Measurements from ENCODE around the gene CPT1B.
A peak's percentile ranks its signal among the peaks of the same experiment; 100 is the strongest.
"Not testable (repeated sequence)": the region's sequence is repeated elsewhere in the genome, so short reads cannot be mapped to it uniquely, and the experiment has no call there.

Gene CPT1B

DNA sequence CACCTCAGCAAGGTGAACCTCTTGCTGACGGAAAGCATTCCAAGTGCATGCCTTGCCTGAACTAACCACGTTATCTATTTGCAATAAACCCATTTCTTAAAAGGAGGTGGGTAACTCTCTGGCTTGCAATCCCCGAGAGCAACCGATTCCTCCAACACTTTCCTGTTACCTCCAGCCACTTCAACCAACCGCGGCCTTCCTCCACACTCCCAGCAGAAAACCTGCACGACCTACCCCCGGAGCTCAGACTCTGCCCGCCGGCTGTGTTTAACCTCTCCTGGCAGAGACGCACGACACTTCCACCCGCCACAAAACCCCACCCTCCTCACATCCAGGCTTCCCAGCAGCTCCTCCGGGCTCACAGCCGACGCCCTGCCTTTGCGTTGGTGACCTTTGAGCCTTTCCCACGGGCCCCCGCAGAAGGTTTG lies 53.5 kb downstream of the CPT1B start:
- H3K27ac ChIP-seq, result peak overlapping the region; percentile 66 to 100 (median 98)

DNA sequence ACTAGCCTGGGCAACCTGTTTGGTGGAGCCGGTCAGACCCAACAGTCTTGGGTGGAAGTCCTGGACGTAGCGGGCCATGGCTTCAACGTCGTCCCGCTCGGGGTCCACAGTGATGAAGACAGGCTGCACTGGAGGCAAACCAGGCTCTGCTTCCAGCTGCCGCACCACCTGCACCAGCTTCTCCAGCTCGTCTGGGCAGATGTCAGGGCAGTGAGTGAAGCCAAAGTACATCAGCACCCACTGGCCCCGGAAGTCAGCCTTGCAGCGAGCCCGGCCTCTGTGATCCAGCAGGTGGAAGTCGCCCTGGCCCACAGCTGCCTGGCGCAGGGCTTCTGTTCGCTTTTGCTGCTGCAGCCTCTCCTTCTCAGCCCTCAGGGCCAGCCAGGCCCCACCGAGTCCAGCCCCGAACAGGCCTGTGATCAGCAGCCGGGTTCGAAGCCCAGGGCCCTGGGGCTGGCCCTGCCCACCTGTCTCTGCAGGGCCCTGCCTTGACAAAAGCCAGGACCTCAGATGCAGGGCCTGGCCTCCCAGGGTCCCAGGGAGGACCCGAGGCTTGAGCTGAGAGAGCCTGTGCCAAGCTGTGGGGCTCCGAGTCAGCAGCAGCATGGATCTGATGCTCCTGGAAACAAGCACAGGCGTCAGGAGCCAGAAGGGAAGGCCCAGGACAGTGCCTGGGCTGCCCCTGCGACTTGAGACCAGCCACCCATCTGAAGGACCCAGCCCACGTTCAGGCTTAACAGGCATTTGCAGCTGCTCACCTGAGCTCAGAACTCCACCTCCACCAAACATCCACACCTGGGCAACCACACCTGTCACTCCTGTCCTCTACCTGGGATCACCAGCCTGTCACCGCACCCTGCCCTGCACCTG lies 54.2 kb downstream of the CPT1B start:
- peak overlapping the region; percentile 54 to 87 (median 74) for H3K4me3 ChIP-seq
- peak overlapping the region in 16 of 21 experiments; percentile 22 to 100 (median 98) for H3K27ac ChIP-seq

More for the DNA sequence above, 53.5 kb downstream of the CPT1B start:
- peak overlapping the region; percentile 54 to 87 (median 74) for H3K4me3 ChIP-seq

DNA sequence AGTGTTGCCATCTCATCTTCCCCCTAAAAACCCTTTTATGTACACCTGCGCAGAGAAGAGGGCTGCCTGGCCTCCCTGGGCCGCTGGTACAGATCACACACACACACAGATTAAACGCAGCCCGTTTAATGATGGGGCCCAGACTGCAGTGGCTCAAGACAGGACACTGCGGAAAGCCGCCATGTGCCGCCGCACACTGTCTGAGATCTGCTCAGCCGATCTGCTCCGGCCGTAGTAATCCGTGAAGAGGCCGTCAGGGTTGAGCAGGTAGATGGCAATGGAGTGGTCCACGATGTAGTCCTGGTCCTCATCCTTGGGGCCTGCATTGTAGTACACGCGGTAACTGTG lies 54.8 kb downstream of the CPT1B start:
- Histone ChIP-seq H3K4me3 (no peak overlapping the region), H3K27ac (no peak overlapping the region)

DNA sequence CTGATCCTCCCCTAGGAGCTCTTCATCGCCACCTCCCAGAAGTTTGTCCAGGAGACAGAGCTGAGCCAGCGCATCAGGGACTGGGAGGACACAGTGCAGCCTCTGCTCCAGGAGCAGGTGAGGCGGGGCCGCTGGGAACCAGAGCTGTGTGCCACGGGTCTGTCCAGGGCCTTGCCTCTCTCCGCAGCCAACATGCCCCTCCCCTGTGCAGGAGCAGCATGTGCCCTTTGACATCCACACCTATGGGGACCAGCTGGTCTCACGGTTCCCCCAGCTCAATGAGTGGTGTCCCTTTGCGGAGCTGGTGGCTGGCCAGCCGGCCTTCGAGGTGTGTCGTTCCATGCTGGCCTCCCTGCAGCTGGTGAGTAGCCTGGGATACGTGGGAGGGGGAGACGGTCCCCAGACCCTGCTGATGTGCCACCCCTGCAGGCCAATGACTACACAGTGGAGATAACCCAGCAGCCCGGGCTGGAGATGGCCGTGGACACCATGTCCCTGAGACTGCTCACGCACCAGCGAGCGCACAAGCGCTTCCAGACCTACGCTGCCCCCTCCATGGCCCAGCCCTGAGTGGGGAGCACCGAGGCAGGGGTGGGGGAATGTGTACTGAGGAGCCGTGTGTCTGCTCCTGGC lies 55.3 kb downstream of the CPT1B start:
- H3K27ac ChIP-seq, result no peak overlapping the region
- H3K4me3 ChIP-seq, result no peak overlapping the region

DNA sequence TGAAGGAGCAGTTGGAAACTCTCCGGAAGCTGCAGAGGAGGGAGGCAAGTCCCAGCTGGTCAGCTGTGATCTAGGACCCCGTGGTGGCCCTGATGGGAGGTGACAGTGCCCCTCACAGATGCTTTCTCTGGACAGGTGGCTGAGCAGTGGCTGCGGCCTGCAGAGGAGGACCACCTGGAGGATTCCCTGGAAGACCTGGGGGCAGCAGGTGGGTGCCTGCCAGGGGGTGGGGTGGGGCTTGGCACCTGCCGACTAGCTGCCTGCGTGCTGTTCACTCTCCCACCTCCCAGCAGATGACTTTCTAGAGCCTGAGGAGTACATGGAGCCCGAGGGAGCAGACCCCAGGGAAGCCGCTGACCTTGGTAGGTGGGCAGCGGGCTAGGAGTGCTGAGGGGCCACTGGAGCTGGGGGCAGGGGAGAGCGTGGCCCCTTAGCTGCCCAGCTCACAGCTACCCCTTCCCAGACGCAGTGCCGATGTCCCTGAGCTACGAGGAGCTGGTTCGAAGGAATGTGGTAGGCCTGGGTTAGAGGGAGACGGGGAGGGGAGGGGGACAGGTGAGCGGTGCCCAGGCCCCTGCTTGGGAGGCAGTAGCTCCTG lies 55.9 kb downstream of the CPT1B start:
- Histone ChIP-seq H3K27ac (no peak overlapping the region), H3K4me3 (no peak overlapping the region)

DNA sequence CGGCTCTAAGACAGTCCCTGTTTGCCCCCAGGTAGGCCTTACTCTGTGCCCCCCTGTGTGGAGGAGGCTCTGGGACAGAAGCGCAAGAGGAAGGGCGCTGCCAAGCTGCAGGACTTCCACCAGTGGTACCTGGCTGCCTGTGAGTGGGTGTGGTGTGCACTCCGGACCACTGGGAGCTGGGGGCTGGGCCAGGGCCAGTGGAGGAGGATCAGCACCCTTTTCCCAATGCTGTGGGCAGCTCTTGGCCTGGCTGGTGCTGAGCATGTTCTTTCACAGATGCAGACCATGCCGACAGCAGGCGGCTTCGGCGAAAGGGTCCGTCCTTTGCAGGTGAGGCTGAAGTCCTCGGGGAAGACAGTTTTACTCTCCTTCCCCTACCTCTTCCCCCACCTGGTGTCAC lies 56.5 kb downstream of the CPT1B start:
- Histone ChIP-seq H3K4me3 (no peak overlapping the region), H3K27ac (no peak overlapping the region)

DNA sequence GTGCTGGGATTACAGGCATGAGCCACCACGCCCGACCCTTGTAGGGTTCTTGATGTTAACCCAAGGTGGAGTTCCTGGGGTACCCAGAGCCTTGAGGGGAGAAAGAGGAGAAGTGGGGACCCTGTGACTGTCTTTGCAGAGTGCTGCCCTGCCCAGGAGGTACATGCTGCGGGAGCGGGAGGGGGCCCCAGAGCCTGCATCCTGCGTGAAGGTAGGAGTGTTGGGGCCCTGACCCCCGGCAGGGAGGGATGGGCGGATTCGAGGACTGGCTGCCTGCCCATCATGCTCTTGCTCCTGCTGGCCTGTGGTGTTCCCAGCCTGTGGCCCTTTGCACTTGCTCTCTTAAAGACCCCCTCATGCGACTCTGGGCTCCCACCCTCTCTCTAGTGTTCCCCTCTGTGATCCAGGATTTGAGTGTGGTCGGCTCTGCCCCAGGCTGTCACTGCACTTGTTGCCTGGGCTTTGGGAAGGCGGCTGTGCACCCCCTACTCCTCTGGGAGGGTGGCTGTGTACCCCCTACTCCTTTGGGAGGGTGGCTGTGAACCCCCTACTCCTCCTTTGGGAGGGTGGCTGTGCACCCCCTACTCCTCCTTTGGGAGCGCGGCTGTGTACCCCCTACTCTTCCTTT lies 57.3 kb downstream of the CPT1B start:
- Histone ChIP-seq H3K27ac (no peak overlapping the region), H3K4me3 (no peak overlapping the region)

DNA sequence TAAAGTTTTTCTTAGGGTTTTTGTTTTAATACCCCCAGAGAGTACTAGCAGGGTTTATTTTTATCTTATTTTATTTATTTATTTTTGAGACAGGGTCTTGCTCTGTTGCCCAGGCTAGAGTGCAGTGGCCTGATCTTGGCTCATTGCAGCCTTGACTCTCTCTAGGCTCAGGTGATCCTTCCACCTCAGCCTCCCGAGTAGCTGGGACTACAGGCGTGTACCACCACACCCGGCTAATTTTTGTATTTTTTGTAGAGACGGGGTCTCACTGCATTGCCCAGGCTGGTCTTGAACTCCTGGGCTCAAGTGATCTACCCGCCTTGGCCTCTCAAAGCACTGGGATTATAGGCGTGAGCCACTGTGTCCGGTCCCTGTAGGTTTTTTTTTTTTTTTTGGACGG lies 58.0 kb downstream of the CPT1B start:
- H3K27ac ChIP-seq, H3K4me3 ChIP-seq: not testable (repeated sequence)

DNA sequence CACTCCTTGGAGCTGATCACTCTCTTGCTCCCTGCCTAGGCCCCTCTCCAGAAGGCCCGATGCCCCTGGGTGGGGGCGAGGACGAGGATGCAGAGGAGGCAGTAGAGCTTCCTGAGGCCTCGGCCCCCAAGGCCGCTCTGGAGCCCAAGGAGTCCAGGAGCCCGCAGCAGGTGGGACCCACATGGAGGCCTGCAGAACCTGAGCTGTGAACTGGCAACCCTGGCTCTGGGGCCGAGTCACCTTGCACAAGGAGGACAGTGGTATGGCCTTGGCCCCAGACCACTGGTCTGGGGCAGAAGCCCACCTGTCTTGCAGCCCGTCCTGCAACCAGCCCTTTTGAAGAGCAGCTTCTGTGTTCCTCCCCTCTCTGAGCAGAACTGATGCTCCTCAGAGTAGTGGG lies 59.1 kb downstream of the CPT1B start:
- no peak overlapping the region for H3K4me3 ChIP-seq
- H3K27ac ChIP-seq, result no peak overlapping the region

All from skin epidermis (tissue), 12 donors.